SK-N-MC (cell line): Measurements from ENCODE around the gene CYSTM1.

Experiments
- EZH2 ChIP-seq: fragments of 200-600 bp; sonication (generic); IDR thresholded peaks from one replicate; pipeline ENCODE4 v1.6.1; 2017; ENCODE audit warnings: antibody characterized with exemption
- POLR2AphosphoS5 ChIP-seq: IDR thresholded peaks from 2 replicates; pipeline ENCODE4 v1.6.1; 2012; ENCODE audit warnings: mild to moderate bottlenecking, low read depth, low read length, borderline replicate concordance

- TF ChIP-seq EZH2 = no peak
- TF ChIP-seq POLR2AphosphoS5 = no peak
Measured at GRCh38 chr5:140134277-140134935, 40.6 kb upstream of the CYSTM1 start.
